HT-29 (cell line): ENCODE results near the gene GAS7. TPM values are rescaled to one million over a fixed set of nuclear protein-coding genes. Genes with fewer than 3 reads are reported as not detected.

ENCODE experiments used
- DNase-seq: peaks from one replicate; pipeline ENCODE4 v3.0.0-alpha.2; 2015; ENCODE audit warnings: low spot score
- total RNA-seq: library from RNA; depleted of rRNA; stranded (reverse); fragments of >200 nt; shearing (Covaris generic); gene quantifications from 2 replicates; pipeline ENCODE4 v1.2.3, GENCODE V29; 2014

Gene GAS7
- total RNA-seq, 1 experiment from 2014 or later, result 2.1 TPM

DNA sequence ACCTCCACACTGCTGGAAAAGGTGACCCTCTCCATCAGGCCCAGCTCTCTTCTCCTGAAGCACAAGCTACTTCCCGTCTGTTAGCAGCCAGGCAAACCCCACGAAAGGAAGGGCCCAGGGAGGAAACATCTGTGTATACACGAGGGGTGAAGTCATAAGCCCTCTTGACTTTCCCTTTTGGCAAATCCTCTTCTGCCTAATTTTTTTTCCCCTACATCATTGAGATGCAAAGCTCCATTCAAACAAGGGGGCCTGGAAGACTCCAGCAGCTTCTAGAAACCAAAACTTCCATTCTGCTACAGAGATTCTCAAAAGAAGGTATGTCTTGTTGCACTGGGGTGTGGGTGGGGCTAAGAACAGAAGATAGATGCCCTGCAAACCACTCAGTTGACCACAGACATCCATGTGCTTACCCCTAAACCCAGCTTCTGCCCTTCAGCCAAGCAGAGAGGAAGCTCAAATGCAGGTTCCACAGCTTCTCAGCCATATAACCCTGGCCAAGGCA is 147.8 kb downstream of the GAS7 start:
- DNase-seq, result no peak

DNA sequence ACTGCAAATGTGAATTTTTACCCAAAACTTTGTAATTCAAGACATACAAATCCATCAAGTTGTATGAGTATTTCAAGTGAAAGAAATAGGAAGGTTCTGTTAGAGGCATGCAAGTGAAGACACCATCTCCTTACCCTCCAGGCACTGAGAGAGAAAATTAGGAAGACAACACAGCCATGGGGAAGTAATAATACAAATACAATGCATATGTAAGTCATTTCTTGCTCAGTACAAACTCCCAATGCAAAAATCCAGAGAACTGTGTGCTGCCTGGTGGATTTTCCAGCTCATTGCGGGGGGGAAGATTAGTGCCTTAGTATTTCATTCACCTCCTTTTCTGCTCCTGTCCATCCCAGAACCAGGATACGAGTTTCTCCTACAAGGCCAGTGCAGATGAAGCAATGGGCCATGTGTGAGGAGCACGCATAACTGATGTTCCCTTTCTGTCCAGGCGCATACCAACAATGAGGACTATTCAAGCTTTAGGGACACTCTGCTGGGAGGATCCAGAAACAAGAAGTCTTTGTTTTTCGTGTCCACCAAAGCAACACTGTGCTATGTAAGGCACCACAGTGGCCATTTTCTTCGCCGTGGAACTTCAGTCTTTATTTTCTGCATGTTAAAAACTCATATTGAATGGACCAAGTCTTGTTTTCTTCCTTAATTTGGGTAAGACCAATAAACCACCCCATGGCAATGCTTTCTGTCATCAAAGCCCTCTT is 149.6 kb downstream of the GAS7 start:
- DNase-seq, result no peak

DNA sequence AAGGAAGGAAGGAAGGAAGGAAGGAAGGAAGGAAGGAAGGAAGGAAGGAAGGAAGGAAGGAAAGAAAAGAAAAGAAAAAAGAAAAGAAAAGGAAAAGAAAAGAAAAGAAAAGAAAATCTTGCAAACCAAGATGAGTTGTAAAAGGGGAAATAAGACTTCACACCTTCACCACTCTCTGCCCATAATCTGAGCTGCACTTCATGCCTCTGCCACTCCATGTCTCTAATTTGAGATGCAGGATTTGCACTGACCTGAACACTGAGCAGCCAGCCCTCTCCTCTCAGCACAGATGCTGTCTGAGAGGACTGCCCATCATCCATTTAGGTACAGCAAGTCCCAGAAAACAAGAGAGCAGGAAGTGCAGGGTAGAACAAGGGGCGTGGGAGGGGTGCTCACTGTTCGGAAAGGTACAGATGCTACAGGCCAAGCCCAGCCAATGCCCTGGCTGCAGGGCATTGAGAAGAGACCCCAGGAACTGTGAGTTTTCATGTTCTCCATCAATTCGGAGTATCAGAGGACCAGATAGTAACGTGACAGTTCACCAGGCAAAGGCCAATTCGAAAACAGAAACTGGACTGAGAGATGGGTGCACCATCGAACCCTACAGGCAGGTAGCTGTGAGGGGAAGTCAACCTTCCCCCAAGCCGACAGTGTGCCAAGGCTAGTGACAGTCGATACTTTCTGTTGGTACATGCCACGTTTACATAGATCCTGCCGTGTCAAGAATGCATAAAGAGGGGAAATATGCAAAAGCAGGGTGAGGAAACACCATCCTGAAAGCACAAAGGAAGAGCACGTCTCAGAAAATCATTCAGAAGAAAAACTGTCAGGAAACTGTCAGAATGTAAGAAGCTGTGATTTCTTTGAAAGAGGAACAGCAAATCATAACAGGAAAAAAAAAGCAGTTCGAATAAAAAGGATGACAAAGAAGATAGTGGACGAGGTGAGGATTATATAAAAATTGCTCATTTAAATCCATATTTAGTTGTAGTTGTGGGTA is 151.3 kb downstream of the GAS7 start:
- DNase-seq, result no peak

DNA sequence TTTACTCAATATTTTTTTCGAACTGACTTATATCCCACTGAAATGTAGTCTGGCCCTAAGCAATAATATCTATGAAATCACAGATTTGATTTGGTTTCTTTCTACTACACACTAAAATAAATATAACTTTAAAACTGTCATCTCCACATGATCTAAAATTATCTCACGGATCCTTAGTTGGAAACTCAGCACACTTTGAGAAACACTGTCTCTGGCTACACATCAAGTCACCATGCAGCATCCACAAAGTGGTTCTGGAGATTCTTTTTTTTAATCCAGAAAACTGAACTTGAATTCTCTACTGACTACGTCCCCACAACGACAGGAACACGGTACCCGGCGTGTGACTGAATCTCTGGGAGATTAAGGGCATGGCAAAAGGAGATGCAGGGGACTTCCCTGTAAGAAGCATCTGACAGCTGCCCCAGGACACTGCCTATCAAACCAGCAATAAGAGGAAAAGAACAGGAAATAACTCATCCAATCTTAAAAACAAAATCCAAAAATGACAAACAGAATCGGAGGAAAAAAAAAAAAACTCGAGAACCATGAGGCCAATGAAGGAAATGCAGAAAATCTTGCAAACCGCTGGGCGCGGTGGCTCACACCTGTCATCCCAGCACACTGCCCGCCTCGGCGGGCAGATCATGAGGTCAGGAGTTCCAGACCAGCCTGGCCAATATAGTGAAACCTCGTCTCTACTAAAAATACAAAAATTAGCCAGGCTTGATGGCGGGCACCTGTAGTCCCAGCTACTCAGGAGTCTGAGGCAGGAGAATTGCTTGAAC is 152.3 kb downstream of the GAS7 start:
- no peak for DNase-seq

DNA sequence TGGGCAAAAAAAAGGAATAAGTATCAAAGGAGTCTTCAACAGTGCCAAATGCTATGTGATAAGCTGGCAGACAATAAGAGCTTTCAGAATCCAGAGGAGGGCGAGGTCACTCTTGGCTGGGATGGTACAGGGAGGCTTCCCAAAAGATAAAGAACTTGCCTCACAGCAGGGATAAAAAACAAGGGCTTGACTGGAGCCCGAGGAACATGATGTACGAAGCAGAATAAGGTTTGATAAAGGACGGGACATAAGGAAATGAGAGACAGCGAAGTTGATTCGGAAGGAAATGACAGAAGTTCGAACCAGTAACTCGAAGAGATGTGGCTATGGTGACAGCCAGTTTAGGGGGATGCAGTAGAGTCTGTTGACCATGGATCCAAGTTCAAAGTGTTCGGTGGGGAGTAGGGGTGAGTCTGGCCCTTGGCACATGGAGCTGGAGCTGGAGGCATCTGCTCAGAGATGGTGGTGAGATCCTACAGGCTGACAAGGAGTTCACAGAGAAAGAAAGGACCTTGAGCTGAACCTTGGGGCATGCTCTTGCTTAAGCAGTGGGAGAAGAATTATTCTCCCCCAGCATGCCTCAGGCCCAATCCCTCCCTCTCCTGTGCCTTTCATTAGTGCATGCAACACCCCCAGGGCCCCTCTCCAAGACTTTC is 155.7 kb downstream of the GAS7 start:
- no peak for DNase-seq

DNA sequence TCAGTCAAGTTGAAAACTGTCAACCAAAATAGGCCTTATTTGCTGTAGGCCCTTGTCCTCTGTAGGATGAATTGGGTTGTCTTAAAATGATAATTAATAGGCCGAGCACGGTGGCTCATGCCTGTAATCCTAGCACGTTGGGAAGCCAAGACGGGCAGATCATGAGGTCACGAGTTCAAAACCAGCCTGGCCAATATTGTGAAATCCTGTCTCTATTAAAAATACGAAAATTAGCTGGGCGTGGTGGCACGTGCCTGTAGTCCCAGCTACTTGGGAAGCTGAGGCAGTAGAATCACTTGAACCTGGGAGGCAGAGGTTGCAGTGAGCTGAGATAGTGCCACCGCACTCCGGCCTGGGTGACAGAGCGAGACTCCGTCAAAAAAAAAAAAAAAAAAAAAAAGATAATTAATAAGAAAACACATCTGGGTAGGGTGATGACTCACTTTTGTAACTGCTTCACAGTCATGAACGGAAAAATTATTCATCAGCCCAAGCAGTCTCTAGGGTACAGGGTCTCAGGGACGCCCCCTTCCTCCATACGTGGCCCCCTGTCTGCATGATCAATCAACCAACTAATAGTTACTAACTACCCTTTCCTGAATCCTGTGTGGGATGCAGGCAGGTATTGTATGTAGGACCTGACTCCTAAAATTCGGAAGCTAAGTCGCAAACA is 156.4 kb downstream of the GAS7 start:
- no peak for DNase-seq

DNA sequence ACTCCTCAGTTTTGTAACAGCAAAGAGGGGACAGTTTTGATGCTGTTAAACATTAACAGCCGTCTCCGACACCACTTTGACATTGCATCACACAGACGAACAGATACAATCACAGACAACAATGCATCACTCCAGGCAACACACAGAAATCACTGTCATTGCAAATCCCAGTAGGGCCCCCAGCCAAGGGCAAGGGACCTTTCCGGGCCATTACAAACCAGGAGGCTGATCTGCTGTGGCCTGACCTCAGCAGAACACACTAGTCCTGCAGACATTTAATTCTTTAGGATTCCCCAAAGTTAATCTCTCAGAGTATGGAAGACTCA is 157.2 kb downstream of the GAS7 start:
- no peak for DNase-seq

DNA sequence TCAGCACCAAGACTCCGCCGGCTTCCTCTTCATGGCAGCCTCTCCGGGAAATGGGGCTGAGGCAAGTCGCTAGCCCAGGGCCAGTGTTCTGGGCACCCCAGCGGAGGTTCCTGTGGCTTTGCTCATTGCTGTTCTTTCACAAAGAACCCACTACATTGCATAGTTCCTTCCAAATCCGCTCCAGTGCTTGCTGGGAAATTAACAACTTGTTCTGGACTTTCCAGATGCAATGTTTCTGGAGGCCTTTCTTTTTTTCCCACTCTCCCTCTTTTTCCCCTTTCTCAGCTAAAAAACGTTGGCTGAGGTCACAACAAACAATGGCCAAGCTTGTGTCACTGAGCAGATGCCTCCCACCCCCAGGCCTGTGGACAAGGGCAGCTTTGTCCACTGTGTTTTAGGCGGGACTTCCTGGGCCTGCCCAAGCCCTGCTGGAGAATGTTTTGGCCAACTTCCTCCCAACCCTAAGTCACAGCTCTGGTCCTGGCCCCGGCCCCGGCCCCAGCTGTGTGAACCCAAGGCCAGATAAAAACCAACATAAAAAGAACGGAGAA is 161.8 kb downstream of the GAS7 start:
- DNase-seq, result no peak

DNA sequence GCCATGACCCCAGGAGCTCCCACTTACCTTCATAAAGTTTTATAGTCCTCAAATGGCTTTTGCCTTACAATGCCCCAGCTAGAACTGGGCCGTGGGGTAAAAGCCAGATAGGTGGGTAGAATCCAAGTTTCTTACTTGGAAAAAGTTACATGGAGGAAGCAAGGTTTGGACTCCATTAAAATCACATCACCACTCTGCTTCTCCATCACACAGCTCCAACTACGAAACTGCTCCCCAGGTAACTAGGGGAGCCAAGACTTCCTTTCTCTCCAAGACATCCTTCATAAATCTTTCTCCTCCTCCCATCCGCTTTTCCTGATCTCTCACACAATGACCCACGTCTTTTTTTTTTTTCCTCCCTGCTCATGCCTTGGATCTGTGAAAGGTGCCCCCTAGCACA is 162.5 kb downstream of the GAS7 start:
- no peak for DNase-seq

DNA sequence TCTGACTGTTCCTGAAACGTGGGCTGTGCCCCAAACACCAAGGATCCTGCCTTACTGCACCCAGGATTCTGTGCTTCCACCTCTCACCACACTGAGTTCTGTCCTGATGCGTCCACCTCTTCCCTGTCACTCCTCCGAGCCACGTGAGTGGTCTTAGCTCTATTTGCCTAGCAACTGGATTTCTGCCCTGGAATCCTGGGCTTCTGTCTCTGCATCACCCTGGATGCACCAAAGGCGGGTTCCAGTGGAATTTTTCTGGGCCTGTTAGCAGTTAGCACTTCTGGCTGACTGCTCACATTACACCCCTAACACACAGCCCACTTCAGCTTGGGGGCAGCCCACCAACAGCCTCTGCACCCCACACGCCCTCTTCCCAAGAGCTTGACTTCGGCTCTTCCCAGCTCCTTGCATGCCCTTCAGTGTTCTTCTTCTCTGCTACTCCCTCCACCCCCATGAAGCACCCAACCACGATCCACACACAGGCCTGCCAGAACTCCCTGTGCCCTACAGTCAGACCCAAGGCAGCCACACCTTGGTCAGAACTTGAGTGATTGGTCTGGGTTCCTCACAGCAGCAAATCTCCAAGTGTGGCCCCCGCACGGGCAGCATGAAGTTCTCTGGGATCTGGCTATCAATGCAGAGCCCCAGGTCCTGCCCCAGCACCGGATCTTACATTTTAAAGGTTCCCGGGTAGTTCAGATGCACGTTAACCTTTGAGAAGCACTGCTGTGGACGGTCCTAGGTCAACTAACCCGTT is 163.5 kb downstream of the GAS7 start:
- no peak for DNase-seq

DNA sequence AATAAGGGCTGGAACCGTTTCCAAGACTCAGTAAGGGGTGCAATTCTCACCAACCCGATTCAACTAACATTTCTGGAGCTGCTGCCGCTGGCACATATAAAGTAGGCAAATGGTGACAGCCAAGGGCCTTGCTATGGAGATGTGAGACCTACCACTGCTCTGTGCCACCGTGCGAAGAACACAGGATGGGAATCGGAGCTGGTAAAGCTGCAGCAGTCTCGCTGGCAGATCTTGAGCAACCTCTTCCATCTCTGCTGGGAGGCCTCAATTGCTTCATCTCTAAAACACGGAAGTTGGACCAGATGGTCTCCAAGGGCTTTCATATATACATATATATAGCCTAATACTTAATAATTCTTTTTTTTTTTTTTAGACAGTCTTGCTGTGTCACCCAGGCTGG is 164.4 kb downstream of the GAS7 start:
- DNase-seq, result no peak

DNA sequence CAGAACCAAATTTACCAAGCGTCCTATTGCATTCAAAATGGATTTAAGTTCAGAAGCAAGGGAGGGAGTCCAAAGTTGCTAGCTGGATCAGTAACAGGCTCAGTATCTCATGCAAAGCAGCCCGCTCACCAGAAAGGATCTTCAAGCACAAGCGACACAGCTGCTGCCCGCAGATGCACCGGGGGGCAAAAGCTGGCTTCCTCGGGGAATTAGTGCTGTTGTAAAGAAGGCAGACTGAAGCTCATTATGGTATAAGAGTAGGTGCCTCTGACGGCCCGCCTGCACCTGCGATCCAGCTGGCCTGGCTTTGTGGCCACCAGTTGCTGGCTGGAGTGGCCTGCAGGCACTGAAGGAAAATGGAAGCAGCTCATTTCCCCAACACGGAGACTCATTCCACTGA is 165.0 kb downstream of the GAS7 start:
- no peak for DNase-seq

DNA sequence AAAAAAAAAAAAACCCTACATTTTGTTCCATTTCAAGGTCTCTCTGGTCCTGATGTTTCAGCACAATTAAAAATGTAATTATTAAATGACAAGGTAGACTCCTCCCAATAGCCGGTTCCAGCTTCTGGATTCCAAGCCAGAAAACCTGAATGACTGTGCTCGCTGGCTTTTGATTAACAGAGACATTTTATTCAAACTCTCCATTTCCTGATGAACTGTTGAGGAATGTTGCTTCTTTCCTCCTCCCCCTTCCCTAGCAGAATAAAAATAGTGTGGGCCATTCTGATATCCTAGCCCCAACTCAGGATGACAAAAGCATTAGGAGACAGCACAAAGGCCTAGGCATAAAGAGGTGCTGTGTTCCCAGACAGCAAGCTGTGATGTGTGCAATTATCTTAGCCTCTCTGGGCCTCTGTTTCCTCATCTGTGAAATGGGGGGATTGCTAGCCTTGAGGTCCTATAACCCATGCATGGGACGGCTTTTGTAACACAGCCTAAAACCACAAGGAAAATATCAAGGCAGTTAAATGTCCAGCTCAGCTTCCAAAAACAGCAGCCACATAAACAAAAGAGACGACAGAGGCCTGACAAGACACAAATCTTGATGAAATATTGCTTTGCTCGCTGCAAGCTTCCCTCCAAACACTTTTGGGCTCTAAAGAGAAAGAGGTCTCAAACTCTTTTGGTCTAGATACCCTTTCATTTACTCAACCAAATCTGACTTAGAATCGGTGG is 166.1 kb downstream of the GAS7 start:
- DNase-seq, result no peak

DNA sequence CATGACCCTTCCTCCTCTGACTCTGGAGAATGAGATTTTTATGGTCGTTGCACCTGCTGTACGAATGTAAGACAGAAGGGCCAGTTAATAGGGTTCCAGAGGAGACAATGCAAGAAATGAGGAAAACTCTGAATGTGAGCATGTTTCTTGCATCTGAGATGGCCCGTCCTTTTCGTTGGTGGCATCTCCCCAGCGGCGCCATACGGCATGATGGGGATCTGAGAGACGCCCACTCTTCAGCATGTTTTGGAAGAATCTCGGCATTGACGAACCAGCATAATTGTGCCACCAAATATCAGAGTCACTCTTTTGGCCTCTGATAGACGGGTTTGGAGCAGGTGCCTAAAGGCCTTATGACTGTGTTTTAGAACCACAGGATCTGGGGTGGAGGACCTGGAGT is 166.8 kb downstream of the GAS7 start:
- DNase-seq, result no peak

DNA sequence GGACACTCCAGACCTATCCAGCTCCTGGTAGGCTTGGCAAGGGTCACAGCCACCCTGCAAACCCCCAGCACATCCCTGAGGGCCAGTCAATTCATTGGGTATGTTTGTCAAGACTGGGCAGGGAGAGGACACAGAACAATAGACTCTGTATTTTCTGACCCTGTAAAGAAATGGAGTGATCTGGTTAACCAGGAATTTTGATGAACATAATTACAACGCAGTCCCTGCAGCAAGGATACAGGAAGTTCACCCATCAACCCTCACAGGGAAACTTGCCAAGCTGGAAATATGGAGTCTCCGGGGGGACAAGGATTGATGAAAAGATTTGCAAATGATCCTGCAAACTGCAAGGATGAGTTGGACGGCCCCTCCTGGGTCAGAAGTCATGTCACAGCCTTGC is 167.3 kb downstream of the GAS7 start:
- DNase-seq, result no peak

DNA sequence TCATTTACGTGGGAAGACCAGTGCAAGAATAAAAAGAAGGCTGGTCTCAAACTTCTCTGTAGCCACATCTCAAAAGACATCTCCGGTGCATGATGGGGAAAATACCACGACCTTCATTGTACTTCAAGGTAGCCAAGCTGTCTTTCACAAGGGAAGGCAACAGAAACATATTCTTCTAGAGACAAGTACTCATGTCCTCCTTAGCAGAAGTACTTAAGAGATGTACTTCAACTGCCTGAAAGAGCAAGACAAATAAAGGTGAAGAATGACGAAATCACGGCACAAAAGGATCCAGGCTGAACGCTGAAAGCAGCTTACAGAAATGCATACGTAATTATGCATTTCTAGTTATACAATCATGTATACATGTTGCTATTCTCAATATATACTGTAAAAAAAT is 169.3 kb downstream of the GAS7 start:
- no peak for DNase-seq

DNA sequence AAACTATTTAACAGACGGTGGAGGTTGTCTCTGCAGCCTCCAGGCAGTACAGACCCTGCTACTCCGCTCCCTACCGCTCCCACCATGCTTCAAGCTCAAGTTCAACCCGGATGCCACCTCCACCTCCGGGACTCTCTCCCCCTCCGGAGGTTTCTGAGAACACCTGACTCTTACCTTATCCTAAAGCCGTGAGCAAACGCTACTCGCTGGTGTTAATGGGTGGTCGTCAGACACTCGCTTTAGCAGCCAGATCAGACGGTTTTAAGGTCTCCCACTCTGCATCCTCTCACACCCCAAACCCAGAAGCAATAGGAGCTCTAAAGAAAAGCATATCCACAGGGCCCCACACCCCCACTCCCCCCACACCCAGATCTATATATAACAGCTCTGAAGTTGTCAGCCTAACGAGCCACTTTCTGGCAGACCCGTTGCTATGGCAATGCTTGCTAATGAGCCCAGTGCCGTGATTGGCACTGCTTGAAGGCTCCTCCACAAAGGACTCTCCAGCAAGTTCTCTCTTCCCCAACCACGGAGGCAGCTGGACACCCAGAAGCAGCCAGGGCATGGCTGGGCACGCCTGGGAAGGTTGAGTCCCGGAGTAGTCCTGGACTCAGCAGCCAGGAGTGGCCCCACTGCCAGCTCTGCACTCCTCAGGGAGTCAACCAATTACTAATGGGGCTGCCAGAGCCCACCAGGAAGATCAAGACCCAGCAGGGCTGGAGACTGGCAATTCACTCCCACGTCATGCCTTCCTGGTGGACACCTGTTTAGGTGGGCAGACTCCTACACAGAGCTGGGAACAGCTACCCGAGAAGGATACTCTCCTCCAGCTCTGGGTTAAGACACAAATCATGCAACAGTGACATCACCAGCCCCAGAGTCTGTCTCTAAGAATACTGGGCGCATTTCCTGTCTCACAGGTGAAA is 172.2 kb downstream of the GAS7 start:
- no peak for DNase-seq

DNA sequence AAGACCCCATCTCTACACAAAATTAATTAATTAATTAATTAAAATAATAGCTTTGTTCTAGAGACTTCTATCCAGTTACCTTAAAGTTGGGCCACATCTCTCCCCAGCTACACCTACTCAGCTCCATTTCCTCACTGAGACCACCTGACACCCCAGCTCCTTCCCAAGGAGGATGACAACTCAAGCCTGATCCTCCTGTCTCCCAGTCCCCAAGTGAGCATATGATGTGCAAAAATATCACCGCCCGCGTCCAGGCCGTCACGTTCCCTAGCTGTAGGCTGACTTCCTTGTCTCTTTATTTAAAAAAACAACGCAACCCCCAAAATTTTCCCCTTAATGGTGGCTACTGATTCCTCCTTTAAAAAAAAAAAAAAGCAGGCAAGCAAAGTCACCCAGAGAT is 173.2 kb downstream of the GAS7 start:
- DNase-seq, result no peak
